Measurements from ENCODE around the gene DNPEP. TPM values are rescaled to one million over a fixed set of nuclear protein-coding genes. Genes with fewer than 3 reads are reported as not detected.

DNPEP gene
- total RNA-seq, 2 donors from 2014 or later, result 42.7 to 51.2 TPM

- Histone ChIP-seq H3K27ac (no peak overlapping the region), H3K4me3 (no peak overlapping the region), H3K9me3 (no peaks in the 10 kb centered on the region), H3K4me1 (ENCODE audit: control insufficient read depth in 1 of 2, low read depth in 2 of 2) (no peaks in the 10 kb centered on the region), H3K27me3 (replicated peaks; ENCODE audit: insufficient read depth) (no peaks in the 10 kb centered on the region), H3K36me3 (no peaks in the 10 kb centered on the region)
- no peak for TF ChIP-seq CTCF (IDR thresholded peaks at IDR 0.05)
- no peak for DNase-seq (ENCODE audit: low spot score)
- no peak for ATAC-seq (ENCODE audit: insufficient number of reproducible peaks, low FRiP score, low read depth)
Observed at GRCh38 chr2:219344751-219345430, 42.8 kb downstream of the DNPEP start.

- no peak for ATAC-seq (ENCODE audit: insufficient number of reproducible peaks, low FRiP score, low read depth)
- H3K27me3 ChIP-seq (replicated peaks; ENCODE audit: insufficient read depth), result no peaks in the 10 kb centered on the region
- TF ChIP-seq CTCF (IDR thresholded peaks at IDR 0.05), result no peak
Observed at GRCh38 chr2:219335373-219335786, 52.3 kb downstream of the DNPEP start.

GRCh38 chr2:219334076-219334475 is 53.6 kb downstream of the DNPEP start:
- DNase-seq (ENCODE audit: low spot score) (no peak), ATAC-seq (ENCODE audit: insufficient number of reproducible peaks, low FRiP score, low read depth) (no peak)
- TF ChIP-seq CTCF (IDR thresholded peaks at IDR 0.05), result no peak
- H3K9me3 ChIP-seq, result peaks cover 6% of the 10 kb centered on the region
- no peak overlapping the region for H3K27ac ChIP-seq
- H3K4me1 ChIP-seq (ENCODE audit: control insufficient read depth in 1 of 2, low read depth in 2 of 2), result no peaks in the 10 kb centered on the region
- H3K36me3 ChIP-seq, result no peaks in the 10 kb centered on the region
- no peak overlapping the region for H3K4me3 ChIP-seq
- no peaks in the 10 kb centered on the region for H3K27me3 ChIP-seq (replicated peaks; ENCODE audit: insufficient read depth)

More at GRCh38 chr2:219335373-219335786, 52.3 kb downstream of the DNPEP start:
- H3K36me3 ChIP-seq, result no peaks in the 10 kb centered on the region
- no peak overlapping the region for H3K27ac ChIP-seq
- no peak for DNase-seq (ENCODE audit: low spot score)
- H3K4me1 ChIP-seq (ENCODE audit: control insufficient read depth in 1 of 2, low read depth in 2 of 2), result no peaks in the 10 kb centered on the region
- no peak overlapping the region for H3K4me3 ChIP-seq
- H3K9me3 ChIP-seq, result peaks cover 6% of the 10 kb centered on the region

GRCh38 chr2:219332542-219332941 is 55.2 kb downstream of the DNPEP start, which contains the start of gene RESP18:
TSS of gene RESP18 (minus strand) at chr2:219332744.
- no peak for TF ChIP-seq CTCF (IDR thresholded peaks at IDR 0.05)
- DNase-seq (ENCODE audit: low spot score) (no peak), ATAC-seq (ENCODE audit: insufficient number of reproducible peaks, low FRiP score, low read depth) (no peak)

GRCh38 chr2:219331560-219332213 is 56.0 kb downstream of the DNPEP start:
- H3K4me3 ChIP-seq, result no peak overlapping the region
- H3K27me3 ChIP-seq (replicated peaks; ENCODE audit: insufficient read depth), result no peaks in the 10 kb centered on the region
- no peak overlapping the region for H3K27ac ChIP-seq
- no peak for TF ChIP-seq CTCF (IDR thresholded peaks at IDR 0.05)
- no peaks in the 10 kb centered on the region for H3K4me1 ChIP-seq (ENCODE audit: control insufficient read depth in 1 of 2, low read depth in 2 of 2)
- no peaks in the 10 kb centered on the region for H3K36me3 ChIP-seq
- DNase-seq (ENCODE audit: low spot score), result no peak
- peaks cover 4% of the 10 kb centered on the region for H3K9me3 ChIP-seq
- no peak for ATAC-seq (ENCODE audit: insufficient number of reproducible peaks, low FRiP score, low read depth)

More at GRCh38 chr2:219332542-219332941, 55.2 kb downstream of the DNPEP start, which contains the start of gene RESP18:
- Histone ChIP-seq H3K4me1 (ENCODE audit: control insufficient read depth in 1 of 2, low read depth in 2 of 2) (no peaks in the 10 kb centered on the region), H3K36me3 (no peaks in the 10 kb centered on the region), H3K4me3 (no peak within 1 kb of the TSS), H3K27me3 (replicated peaks; ENCODE audit: insufficient read depth) (no peaks in the 10 kb centered on the region), H3K9me3 (peaks cover 6% of the 10 kb centered on the region), H3K27ac (no peak within 1 kb of the TSS)

Measured in thoracic aorta (tissue), 2 donors.